Omental fat pad (tissue), 4 donors: ENCODE results near the gene CFAP221. TPM values are rescaled to one million over a fixed set of nuclear protein-coding genes. Genes with fewer than 3 reads are reported as not detected.

Source experiments
- ATAC-seq: fragments of 150-250 bp; one replicate; pipeline ENCODE4 v1.9.1; 2016; ENCODE audit warnings: mild to moderate bottlenecking, moderate library complexity; ENCODE audit not compliant: low FRiP score
- DNase-seq: peaks from one replicate; pipeline ENCODE4 v3.0.0-alpha.2; 2019; ENCODE audit warnings: low spot score
- total RNA-seq, 4 donors: library from RNA; depleted of rRNA; stranded (reverse); fragments of >200 nt; gene quantifications; one replicate each; pipeline ENCODE4 v1.1.0, GENCODE V29; 2016
- TF ChIP-seq, protein P1 (sequence below), 3 donors: fragments of 450-650 bp; IDR thresholded peaks; one replicate each; pipeline ENCODE4 v1.5.1; 2016 to 2017; ENCODE audit warnings: antibody characterized with exemption in 3 of 3, mild to moderate bottlenecking in 3 of 3, moderate library complexity in 2 of 3

CFAP221 gene
- total RNA-seq, 4 donors from 2014 or later, result 1.2 to 1.7 (median 1.3) TPM; not detected in 1

DNA sequence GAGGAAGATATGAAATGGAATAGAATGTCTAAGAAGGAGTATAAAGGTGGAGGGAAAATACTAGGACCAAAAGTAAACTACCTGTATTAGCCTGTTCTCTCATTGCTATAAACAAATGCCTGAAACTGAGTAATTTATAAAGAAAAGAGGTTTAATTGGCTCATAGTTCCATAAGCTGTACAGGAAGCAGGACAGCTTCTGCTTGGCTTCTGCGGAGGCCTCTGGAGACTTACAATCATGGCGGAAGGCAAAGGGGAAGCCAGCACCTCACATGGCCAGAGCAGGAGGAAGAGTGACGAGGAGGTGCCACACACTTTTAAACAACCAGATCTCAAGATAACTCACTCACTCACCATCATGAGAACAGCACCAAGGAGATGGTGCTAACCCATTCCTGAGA is 101.9 kb downstream of the CFAP221 start:
- DNase-seq (no peak), ATAC-seq (no peak)
- TF ChIP-seq, protein P1, sequence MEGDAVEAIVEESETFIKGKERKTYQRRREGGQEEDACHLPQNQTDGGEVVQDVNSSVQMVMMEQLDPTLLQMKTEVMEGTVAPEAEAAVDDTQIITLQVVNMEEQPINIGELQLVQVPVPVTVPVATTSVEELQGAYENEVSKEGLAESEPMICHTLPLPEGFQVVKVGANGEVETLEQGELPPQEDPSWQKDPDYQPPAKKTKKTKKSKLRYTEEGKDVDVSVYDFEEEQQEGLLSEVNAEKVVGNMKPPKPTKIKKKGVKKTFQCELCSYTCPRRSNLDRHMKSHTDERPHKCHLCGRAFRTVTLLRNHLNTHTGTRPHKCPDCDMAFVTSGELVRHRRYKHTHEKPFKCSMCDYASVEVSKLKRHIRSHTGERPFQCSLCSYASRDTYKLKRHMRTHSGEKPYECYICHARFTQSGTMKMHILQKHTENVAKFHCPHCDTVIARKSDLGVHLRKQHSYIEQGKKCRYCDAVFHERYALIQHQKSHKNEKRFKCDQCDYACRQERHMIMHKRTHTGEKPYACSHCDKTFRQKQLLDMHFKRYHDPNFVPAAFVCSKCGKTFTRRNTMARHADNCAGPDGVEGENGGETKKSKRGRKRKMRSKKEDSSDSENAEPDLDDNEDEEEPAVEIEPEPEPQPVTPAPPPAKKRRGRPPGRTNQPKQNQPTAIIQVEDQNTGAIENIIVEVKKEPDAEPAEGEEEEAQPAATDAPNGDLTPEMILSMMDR (IDR thresholded peaks at IDR 0.05), result no peak

DNA sequence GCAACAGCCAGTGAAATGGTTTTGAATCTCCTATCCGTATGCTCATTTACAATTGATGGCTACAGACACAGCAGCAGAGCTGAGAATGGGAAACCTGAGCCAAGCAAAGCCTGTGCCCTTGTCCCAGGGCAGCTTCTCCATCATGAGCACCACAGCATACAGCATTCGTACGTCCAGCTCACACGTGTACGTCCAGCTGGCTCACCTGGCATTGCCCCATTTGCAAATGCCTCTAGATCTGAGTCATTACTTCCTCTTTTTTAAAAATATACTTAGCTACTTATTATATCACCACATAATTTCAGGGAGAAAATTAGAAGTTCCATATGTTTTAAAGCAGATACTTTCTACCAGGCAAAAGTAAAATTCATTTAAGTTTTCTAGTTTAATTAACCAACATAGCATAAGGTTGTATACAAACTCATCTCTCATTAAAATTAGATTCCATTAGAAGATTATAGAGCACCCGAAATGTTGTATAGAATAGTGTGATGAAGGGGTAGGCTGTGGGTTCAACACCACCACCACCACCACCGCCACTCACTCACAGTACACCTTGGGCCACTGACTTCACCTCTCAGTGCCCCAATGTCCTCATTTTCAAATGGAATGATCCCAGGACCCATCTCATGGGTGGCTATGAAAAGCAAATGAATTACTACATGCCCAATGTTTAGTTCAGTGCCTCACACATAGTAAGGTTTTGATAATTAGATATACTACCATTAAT is 103.4 kb downstream of the CFAP221 start:
- TF ChIP-seq, protein P1 (IDR thresholded peaks at IDR 0.05), result no peak
- DNase-seq (no peak), ATAC-seq (no peak)

DNA sequence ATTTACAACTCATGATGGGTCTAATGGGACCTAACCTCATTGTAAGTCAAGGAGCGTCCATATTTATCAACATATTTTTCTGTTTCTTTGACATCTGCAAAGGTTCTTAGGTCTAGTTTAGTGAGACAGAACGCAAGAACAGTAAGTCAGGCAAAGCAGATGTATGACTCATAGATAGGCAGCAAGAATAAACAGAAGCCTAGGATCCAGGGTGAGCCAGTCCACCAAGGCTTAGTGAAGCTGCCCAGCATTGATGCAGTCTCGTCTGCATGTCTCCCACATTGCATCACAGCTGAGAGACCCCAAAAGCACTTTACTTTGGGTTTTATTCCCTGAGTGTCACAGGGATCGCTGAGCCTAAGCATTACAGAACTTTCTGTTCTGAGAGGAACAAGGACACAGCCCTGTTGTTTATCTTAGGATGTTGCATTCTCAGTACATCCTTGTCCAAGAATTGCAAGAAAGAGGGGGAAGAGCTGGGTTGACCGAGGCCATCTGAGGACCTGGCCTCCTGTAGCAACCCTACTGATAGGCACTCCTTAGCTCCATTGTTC is 105.2 kb downstream of the CFAP221 start:
- DNase-seq, result no peak
- ATAC-seq, result no peak
- TF ChIP-seq, protein P1 (IDR thresholded peaks at IDR 0.05), result no peak

DNA sequence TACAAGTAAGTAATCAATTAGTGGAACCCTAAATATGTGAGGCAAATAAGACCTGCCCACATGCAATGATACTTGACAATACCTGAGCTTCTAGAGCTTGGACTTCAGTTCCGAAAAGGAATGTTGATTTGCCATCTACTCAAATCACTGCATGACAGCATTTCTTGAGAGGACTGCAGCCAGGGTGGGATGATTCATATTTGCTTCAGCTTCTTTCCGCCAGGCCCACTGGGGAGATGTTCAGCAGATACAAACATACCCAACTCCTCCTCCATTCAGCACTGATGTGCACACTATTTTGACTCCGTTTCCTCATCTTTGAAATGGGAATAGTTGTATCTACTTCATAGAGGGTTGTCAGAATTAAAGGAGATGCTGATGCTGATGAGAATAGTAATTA is 106.0 kb downstream of the CFAP221 start:
- DNase-seq, result no peak
- TF ChIP-seq, protein P1 (IDR thresholded peaks at IDR 0.05), result no peak
- ATAC-seq, result no peak

DNA sequence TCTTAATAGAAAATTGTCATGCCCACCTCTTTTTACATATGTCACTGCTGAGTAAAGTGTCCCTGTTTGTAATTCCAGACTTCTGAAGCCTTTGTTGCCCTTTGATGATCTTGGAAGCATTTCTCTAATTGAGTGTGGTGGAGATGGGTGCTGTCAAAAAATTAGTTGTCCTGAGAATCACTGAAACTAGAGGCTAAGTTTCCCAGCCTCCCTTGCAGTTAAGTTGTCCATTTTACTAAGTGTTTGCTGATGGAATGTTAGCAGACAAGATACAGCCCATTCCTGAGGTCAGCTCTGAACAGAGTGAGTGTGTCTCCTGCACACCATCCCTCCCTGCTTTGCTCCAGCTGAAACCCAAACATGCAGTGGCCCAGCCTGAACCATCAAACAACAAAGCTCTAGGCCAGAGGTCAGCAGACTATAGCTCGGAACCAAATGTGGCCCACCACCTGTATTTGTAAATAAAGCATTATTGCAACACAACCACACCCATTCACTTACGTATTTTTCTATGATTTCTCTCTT is 106.7 kb downstream of the CFAP221 start:
- TF ChIP-seq, protein P1 (IDR thresholded peaks at IDR 0.05), result no peak
- ATAC-seq, result no peak
- no peak for DNase-seq

DNA sequence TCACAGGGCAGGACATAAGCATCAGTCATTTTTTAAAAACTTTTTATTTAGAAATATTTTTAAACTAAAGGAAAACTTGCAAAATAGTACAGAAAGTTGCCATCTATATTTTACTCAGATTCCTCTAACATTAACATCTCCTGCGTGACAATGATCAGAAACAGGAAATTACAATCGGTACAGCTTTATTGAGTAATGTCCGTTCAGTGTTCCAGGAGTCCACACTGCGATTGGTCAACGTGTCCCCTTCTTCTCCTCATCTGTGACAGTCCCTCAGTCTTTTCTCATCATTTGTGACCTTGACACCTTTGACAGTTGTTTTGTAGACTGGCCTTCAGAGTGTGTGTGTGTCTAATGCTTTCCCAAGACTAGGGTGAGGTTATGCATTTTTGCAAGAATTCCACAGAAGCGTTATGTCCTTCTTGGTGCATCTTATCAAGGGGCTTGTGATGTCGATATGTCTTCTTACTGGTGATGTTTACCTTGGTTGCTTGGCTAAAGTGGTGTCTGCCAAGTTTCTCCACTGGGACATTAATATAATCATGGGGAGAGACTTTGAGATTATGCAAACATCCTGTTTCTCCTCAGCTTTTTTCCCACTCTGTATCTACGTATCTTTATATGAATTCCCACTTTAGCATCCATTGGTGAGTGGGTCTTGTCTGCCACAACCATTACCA is 113.4 kb downstream of the CFAP221 start:
- ATAC-seq, result no peak
- no peak for DNase-seq
- TF ChIP-seq, protein P1 (IDR thresholded peaks at IDR 0.05), result no peak
